Stimulated activated CD8-positive, alpha-beta memory T cell treated with anti-CD3 and anti-CD28 coated beads, Interleukin-4, amount 100 ng/mL, for 1 hour (primary cell): ENCODE results near the gene NYAP2.

Source experiments
- DNase-seq, 2 donors: peaks; one replicate each; pipeline ENCODE4 v3.0.0-alpha.2; 2020; ENCODE audit warnings: low read depth in 2 of 2, low spot score in 1 of 2

Gene NYAP2

GRCh38 chr2:225614915-225615314 lies 215.4 kb downstream of the NYAP2 start:
- no peak for DNase-seq

DNA sequence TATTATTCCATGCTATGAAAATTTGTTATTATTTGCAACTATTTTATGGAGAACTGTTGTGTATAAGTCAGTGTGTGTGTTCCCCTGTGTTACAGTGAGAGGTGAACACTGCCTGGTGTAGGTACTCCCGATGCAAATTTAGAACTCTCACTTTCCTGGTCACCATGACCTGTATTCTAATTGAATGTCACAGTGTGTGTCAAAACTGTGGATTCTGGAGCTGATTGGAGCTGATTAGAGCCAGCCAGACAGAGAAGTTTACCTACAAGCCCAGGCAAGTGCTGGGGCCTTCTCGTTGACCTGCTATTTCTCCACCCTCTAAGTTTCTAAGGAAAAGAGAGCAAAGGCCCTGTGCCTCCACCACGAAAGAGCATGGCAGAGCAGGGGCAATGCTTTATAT lies 216.0 kb downstream of the NYAP2 start:
- DNase-seq, result no peak

GRCh38 chr2:225616372-225616771 lies 216.9 kb downstream of the NYAP2 start:
- DNase-seq, result no peak

DNA sequence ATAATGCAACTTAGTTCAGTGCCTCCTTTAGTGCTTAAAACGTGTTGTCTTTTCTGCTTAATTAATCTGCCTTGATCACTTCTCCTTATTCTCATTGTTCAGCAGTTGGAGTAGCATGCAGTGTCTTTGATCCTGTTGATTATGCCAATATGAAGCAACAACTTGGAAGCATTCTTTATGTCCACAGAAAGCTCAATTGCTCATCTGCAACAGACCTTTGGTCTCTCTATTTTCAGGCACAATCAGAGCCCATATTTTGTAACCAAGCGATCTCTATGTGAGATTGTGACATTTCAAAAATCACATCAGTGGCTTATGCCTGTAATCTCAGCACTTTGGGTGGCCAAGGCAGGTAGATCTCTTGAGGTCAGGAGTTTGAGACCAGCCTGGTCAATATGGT lies 217.3 kb downstream of the NYAP2 start:
- no peak for DNase-seq

- no peak for DNase-seq
These were observed 220.7 kb downstream of the NYAP2 start for GRCh38 chr2:225620227-225620626.

DNA sequence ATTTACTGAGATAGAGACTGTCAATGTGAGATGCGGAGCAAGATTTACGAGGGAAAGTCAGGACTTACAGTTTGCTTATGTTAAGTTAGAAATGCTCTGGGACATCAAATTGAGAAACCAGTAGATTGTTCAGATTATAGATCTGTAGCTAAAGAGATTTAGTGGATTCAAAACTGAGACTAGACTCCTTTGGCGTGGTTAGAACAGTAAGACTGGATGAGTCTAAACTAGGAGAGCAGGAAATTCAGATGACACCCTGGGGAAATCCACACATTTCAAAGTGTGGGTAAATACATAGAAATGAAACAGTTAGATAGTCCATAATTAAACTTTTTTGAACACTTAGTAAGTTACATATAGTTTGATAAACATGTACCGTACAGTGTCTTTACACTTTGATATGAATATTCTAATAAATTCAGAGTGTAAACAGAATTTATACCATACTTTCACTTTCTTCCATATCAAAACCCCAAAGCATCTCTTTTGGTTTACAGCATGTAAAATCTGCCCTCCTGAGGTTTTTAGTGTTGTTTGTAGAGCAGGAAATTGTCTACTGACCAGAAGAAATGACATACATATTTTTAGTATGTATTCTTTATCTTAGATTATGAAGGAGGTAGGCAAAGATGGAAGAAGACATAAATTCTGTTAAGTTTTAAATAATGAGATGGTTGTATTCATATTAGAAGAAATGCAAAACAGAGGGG lies 231.5 kb downstream of the NYAP2 start:
- DNase-seq, result no peak

GRCh38 chr2:225632351-225632750 lies 232.8 kb downstream of the NYAP2 start:
- no peak for DNase-seq

DNA sequence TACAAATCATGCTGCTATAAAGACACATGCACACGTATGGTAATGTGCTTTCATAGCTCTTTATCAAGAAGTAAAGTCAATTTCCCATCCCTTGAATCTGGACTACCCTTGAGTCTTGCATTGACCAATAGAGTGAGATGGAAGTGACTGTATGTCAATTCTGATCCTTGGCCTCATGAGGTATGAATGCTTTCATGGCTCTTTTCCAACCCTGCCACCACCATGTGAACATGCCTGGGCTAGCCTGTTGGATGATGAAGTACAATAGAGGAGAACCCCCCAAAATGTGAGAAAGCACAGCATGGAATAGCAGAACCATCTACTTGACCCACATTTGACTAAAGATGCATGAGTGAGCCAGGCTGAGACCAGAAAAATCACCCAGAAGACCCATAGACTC lies 237.0 kb downstream of the NYAP2 start:
- no peak for DNase-seq

- DNase-seq, result no peak
These were observed 237.7 kb downstream of the NYAP2 start for GRCh38 chr2:225637259-225637658.

DNA sequence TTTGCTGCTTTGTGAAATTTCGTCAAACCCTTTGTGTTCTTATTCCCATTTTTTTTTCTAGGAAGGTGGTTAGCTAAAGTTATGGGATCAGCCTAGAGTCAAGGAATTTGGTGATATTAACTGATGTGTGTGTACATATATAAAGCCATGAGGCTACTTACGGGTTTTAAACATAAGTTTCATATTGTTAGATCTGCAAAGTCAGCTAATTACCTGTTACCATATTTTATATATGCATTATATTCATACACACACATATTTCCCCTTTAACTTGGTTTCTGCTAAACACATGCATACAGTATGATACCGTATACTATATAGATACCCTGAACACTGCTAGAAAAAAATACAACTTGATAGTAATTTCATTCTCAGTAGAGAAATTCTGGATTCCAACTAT lies 241.0 kb downstream of the NYAP2 start:
- DNase-seq, result no peak

- DNase-seq, result no peak
These were observed 249.8 kb downstream of the NYAP2 start for GRCh38 chr2:225649274-225649673.

- DNase-seq, result no peak
These were observed 250.5 kb downstream of the NYAP2 start for GRCh38 chr2:225650041-225650440.

DNA sequence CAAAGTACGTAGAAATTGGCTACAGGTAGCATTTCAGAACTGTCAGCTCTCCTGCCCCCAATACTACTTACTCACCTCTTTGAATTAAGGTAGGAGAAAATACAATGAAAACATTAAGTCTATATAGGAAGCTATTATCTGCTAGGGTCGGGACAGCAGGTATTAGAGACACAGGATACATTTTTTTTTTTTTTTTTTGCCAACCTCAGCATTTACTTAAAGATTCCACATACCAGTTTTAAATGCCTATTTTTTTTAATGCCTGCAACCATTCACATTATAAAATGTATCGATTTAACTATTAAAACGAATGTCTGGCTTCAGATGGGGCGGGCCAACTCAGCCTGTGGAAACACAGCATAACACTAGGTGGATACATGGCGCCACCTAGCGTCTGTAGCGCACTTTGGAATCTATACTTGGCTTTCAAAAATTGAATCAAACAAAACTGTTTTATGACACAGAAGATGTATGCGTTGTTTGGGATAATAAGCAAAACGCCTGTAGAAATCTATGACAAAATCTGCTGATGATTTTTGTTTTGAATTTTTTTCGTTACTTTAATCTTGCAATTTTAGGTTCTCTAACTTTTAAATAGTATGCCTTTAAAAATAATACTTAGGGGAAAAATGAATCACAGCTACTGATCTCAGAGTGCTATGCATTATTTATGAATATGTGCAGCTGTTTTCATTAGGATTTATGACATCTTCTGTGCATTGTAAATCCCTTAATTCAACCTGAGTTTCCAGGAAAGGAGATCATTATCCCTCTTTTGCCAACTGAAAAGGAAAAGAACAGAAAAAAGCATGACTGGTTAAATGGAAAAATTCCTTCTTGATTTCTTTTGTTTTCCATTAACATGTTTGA lies 261.0 kb downstream of the NYAP2 start:
- peak; percentile 24 to 55 for DNase-seq

GRCh38 chr2:225662101-225662500 lies 262.6 kb downstream of the NYAP2 start:
- no peak for DNase-seq

DNA sequence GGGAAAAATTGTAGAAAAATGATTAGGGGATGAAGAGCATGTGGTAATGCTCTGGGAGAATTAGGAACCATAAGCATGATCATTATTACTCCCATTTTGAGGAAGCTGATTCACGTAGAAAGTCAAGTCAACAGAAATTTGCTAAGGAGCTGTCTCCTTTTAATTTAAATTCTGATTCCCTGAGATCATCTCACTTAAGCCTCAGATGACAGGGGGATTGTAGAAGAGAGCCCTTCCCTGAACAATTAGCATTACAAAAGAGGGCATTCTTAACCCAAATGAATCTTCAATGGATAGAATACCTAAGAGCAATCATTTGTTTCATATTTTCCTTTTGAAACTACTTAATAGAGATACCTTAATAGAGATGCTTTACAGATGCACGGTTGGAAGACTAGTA lies 267.9 kb downstream of the NYAP2 start:
- no peak for DNase-seq

- no peak for DNase-seq
These were observed 269.2 kb downstream of the NYAP2 start for GRCh38 chr2:225668606-225669266.

DNA sequence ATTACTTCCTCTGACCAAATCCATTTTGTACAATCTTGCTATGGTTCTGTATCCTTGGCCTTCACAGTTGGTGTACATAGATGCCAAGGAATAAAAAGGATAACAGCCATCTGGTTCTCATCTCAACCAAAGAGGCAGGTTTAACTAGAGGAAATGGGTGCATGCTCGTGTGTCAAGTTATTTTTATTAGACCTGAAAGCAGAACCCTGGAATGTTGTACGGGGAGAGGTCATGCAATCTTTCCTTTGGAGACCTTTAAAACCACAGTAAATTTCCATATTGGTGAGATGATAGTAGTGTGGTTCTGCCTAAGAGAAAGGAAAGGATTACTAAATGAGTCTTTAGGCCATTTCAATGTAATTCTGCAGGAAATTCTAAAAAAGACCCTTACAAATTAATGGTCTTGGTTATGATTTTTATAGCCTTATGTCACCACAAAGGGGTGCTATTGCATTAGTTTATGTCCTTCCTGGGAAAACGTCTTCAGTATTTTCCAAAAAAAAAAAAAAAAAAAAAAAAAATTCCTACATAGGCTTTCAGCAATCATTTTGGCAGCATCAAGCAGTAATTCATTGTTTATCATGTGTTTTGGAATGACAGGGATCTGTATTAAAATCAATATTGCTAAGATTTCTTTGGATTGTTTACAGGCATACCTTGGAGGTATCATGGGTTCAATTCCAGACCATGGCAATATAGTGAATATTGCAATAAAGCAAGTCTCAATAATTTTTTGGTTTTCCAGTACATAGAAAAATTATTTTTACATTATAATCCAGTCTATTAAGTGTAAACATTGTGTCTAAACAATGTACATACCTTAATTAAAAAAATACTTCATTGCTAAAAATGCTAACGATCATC lies 270.8 kb downstream of the NYAP2 start:
- no peak for DNase-seq

DNA sequence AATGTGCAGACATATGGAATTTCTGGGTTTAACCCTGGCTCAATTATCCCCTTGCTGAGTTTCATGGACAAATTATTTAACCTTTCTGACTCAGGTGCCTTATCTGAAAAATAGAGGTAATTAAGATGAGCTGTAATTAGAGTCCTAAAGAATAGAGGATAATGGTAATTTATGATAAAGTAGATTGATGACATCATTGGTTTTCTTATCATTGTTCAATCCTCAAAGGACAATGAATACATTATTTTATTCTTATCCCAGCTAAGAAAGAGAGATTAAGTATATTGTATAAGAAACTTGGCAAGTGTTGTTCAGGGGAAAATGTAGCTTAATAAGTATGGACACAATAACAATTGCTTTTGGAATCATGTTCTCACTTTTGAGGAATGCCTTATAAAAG lies 279.3 kb downstream of the NYAP2 start:
- DNase-seq, result no peak

DNA sequence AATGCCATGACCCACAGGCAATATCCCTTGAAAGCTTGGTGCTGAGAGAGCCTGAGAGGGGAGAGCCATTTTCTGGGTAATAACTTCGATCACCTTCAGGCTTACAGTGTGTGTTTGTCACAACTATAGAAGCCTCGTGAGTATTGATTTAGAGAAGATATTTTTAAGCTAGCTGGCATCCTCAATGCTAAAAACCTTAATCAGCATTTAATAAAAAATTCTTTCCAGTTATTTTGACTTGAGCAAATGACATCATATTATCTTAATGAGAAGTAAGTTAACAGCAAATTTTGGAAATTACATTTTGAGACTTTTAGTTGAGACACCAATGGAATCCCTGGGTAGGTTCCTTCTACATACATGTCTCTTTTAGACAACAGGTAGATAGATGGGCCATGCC lies 283.7 kb downstream of the NYAP2 start:
- DNase-seq, result no peak

DNA sequence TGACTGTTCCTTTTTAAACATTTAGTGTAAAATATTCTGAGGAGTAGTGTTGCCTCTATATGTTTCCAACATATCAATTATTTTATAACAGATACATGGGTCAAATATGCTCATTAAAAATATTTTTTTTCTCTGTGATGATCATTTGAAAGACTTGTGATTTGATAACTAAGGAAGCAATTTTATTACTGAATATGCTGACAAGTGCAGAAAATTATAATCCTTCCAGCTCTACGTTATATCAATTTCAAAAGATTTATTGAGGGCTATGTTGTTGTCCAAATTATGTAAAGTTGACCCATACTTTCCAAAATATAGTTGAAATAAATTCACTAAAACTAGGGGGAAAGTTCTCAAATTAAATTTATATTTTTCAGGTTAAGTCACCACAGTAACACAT lies 290.6 kb downstream of the NYAP2 start:
- DNase-seq, result no peak

- DNase-seq, result no peak
These were observed 292.2 kb downstream of the NYAP2 start for GRCh38 chr2:225691711-225692110.
